Measurements from ENCODE around the gene PKNOX2. TPM values are rescaled to one million over a fixed set of nuclear protein-coding genes. Genes with fewer than 3 reads are reported as not detected.

PKNOX2 gene
- total and polyA plus RNA-seq, 10 donors, result 0.80 to 8.9 (median 3.5) TPM

- H3K27ac ChIP-seq, result no peak overlapping the region
- H3K4me3 ChIP-seq, result no peak overlapping the region
- WGBS, 5 donors, result 71 to 89% (median 79%) methylated on average over 2 of the region's 2 CpGs
- H3K27me3 ChIP-seq (replicated peaks in 1 of 7), result no peaks in the 10 kb centered on the region
- DNase-seq, result no peak
- H3K36me3 ChIP-seq, result no peaks in the 10 kb centered on the region
- intact Hi-C loops (cut with DNase I; ENCODE audit: low total_unique reads), result no loop called here
- TF ChIP-seq CTCF (IDR thresholded peaks at IDR 0.05 in 8 of 11, conservative IDR thresholded peaks at IDR 0.05 in 3 of 11), result no peak
- TF ChIP-seq POLR2A (IDR thresholded peaks at IDR 0.05), result no peak
- TF ChIP-seq POLR2AphosphoS5 (IDR thresholded peaks at IDR 0.05), result no peak
- no peaks in the 10 kb centered on the region for H3K9me3 ChIP-seq
- no peaks in the 10 kb centered on the region for H3K4me1 ChIP-seq
Observed at GRCh38 chr11:125465255-125465654, 300.7 kb downstream of the PKNOX2 start.

GRCh38 chr11:125465701-125466100 lies 301.1 kb downstream of the PKNOX2 start:
- no peak for DNase-seq
- Histone ChIP-seq H3K4me1 (no peaks in the 10 kb centered on the region), H3K9me3 (no peaks in the 10 kb centered on the region), H3K27me3 (replicated peaks in 1 of 7) (no peaks in the 10 kb centered on the region), H3K4me3 (no peak overlapping the region), H3K36me3 (no peaks in the 10 kb centered on the region), H3K27ac (no peak overlapping the region)
- TF ChIP-seq CTCF (IDR thresholded peaks at IDR 0.05 in 8 of 11, conservative IDR thresholded peaks at IDR 0.05 in 3 of 11) (no peak), POLR2A (IDR thresholded peaks at IDR 0.05) (no peak), POLR2AphosphoS5 (IDR thresholded peaks at IDR 0.05) (no peak)
- intact Hi-C loops (cut with DNase I; ENCODE audit: low total_unique reads), result no loop called here
- WGBS, 5 donors, result 54 to 67% (median 66%) methylated on average over 5 of the region's 5 CpGs

GRCh38 chr11:125468025-125468424 lies 303.5 kb downstream of the PKNOX2 start:
- no peaks in the 10 kb centered on the region for H3K9me3 ChIP-seq
- TF ChIP-seq POLR2AphosphoS5 (IDR thresholded peaks at IDR 0.05) (no peak), CTCF (IDR thresholded peaks at IDR 0.05 in 8 of 11, conservative IDR thresholded peaks at IDR 0.05 in 3 of 11) (no peak), POLR2A (IDR thresholded peaks at IDR 0.05) (no peak)
- no peak overlapping the region for H3K27ac ChIP-seq
- DNase-seq, result no peak
- no peak overlapping the region for H3K4me3 ChIP-seq
- H3K36me3 ChIP-seq, result no peaks in the 10 kb centered on the region
- H3K4me1 ChIP-seq, result no peaks in the 10 kb centered on the region
- H3K27me3 ChIP-seq (replicated peaks in 1 of 7), result no peaks in the 10 kb centered on the region
- intact Hi-C loops (cut with DNase I; ENCODE audit: low total_unique reads), result no loop called here

- Histone ChIP-seq H3K36me3 (no peaks in the 10 kb centered on the region), H3K4me3 (no peak overlapping the region), H3K27me3 (replicated peaks in 1 of 7) (no peaks in the 10 kb centered on the region), H3K4me1 (no peaks in the 10 kb centered on the region), H3K27ac (no peak overlapping the region), H3K9me3 (no peaks in the 10 kb centered on the region)
- no peak for DNase-seq
- TF ChIP-seq CTCF (IDR thresholded peaks at IDR 0.05 in 8 of 11, conservative IDR thresholded peaks at IDR 0.05 in 3 of 11) (no peak), POLR2AphosphoS5 (IDR thresholded peaks at IDR 0.05) (no peak), POLR2A (IDR thresholded peaks at IDR 0.05) (no peak)
- 92 to 96% (median 95%) methylated on average over 2 of the region's 2 CpGs for WGBS, 5 donors
- intact Hi-C loops (cut with DNase I; ENCODE audit: low total_unique reads), result no loop called here
Observed at GRCh38 chr11:125468852-125469251, 304.3 kb downstream of the PKNOX2 start.
